OCI-LY7 (cell line): Measurements from ENCODE around the gene TRIB2.

Source experiments
- CTCF ChIP-seq: fragments of 200-600 bp; sonication (generic); conservative IDR thresholded peaks from 2 replicates; pipeline ENCODE4 v1.5.1; 2014; ENCODE audit warnings: mild to moderate bottlenecking, antibody characterized with exemption, low read length, moderate library complexity, mixed read lengths
- EZH2phosphoT487 ChIP-seq: fragments of 200-600 bp; sonication (generic); IDR thresholded peaks from 2 replicates; pipeline ENCODE4 v1.6.1; 2018; ENCODE audit warnings: low read depth, borderline replicate concordance, mild to moderate bottlenecking, mixed run types, antibody characterized with exemption, low read length, moderate library complexity, mixed read lengths

- no peak for TF ChIP-seq CTCF
- no peak for TF ChIP-seq EZH2phosphoT487
These were observed 17.1 kb downstream of the TRIB2 start for GRCh38 chr2:12733846-12734245.
